CD4-positive, alpha-beta T cell treated with Interleukin-12 subunit alpha and Interleukin-12 subunit beta, for 1 hour (primary cell): ENCODE measurements around the gene KAT2B.
"Not testable (repeated sequence)": the region's sequence is repeated elsewhere in the genome, so short reads cannot be mapped to it uniquely, and the experiment has no call there.

ENCODE experiments used
- DNase-seq: peaks from one replicate; pipeline ENCODE4 v3.0.0-alpha.2; 2020

The KAT2B gene

GRCh38 chr3:20039765-20040547, at the start of gene KAT2B:
TSS of gene KAT2B (plus strand) at chr3:20040446. CDS start at chr3:20040478, 32 bp downstream.
- peak; percentile 86 for DNase-seq

- DNase-seq, result no peak
Observed at GRCh38 chr3:19994796-19995195, 45.5 kb upstream of the KAT2B start.

- no peak for DNase-seq
Observed at GRCh38 chr3:19997502-19997901, 42.7 kb upstream of the KAT2B start.

- DNase-seq, result no peak
Observed at GRCh38 chr3:20001932-20002331, 38.3 kb upstream of the KAT2B start.

- no peak for DNase-seq
Observed at GRCh38 chr3:20007960-20008359, 32.3 kb upstream of the KAT2B start.

GRCh38 chr3:20008646-20009045, 31.6 kb upstream of the KAT2B start:
- no peak for DNase-seq

- no peak for DNase-seq
Observed at GRCh38 chr3:20012164-20012563, 28.1 kb upstream of the KAT2B start, which contains the start of gene PP2D1. TSS of gene PP2D1 (minus strand) at chr3:20012264. CDS start at chr3:20012072, 192 bp downstream.

- DNase-seq, result no peak
Observed at GRCh38 chr3:20013396-20013795, 26.9 kb upstream of the KAT2B start.

- DNase-seq, result no peak
Observed at GRCh38 chr3:20015525-20015924, 24.7 kb upstream of the KAT2B start.

GRCh38 chr3:20016076-20016475, 24.2 kb upstream of the KAT2B start:
- DNase-seq, result not testable (repeated sequence)

GRCh38 chr3:20022954-20023622, 17.2 kb upstream of the KAT2B start:
- no peak for DNase-seq

- no peak for DNase-seq
Observed at GRCh38 chr3:20023623-20024405, 16.4 kb upstream of the KAT2B start.

- no peak for DNase-seq
Observed at GRCh38 chr3:20027136-20027535, 13.1 kb upstream of the KAT2B start.

- no peak for DNase-seq
Observed at GRCh38 chr3:20028905-20029331, 11.3 kb upstream of the KAT2B start.

- not testable (repeated sequence) for DNase-seq
Observed at GRCh38 chr3:20031939-20032338, 8.3 kb upstream of the KAT2B start.

GRCh38 chr3:20035019-20035418, 5.2 kb upstream of the KAT2B start:
- DNase-seq, result no peak

GRCh38 chr3:20037255-20037996, 2.8 kb upstream of the KAT2B start:
- DNase-seq, result no peak

- no peak for DNase-seq
Observed at GRCh38 chr3:20038699-20039465, 1.4 kb upstream of the KAT2B start.

GRCh38 chr3:20039466-20039764, 831 bp upstream of the KAT2B start:
- DNase-seq, result no peak

- peak; percentile 71 for DNase-seq
Observed at GRCh38 chr3:20040548-20041196, 426 bp downstream of the KAT2B start.

- peak; percentile 74 for DNase-seq
Observed at GRCh38 chr3:20041197-20041780, 1.0 kb downstream of the KAT2B start.
